WERI-Rb-1 (cell line): ENCODE data around the gene CFD.

ENCODE experiments used
- DNase-seq: peaks from one replicate; pipeline ENCODE4 v3.0.0-alpha.2; 2020
- H3K27ac ChIP-seq: fragments of 250-450 bp; sonication (Bioruptor Pico); 2 replicates; pipeline ENCODE4 v1.5.1; 2020; ENCODE audit warnings: mild to moderate bottlenecking, moderate library complexity
- H3K27me3 ChIP-seq: fragments of 250-450 bp; sonication (Bioruptor Pico); 2 replicates; pipeline ENCODE4 v1.5.1; 2021; ENCODE audit warnings: mild to moderate bottlenecking, low read depth, moderate library complexity; ENCODE audit not compliant: insufficient read depth, severe bottlenecking
- H3K36me3 ChIP-seq: fragments of 250-450 bp; sonication (Bioruptor Pico); 2 replicates; pipeline ENCODE4 v1.5.1; 2020; ENCODE audit warnings: mild to moderate bottlenecking, moderate library complexity
- H3K4me3 ChIP-seq: 2 replicates; pipeline ENCODE4 v1.5.1; 2011; ENCODE audit warnings: low read depth, mild to moderate bottlenecking, control low read depth, low read length
- H3K9me3 ChIP-seq: fragments of 250-450 bp; sonication (Bioruptor Pico); 2 replicates; pipeline ENCODE4 v1.5.1; 2021; ENCODE audit warnings: mild to moderate bottlenecking, moderate library complexity; ENCODE audit not compliant: severe bottlenecking
- CTCF ChIP-seq: IDR thresholded peaks from 2 replicates; pipeline ENCODE4 v1.5.1; 2011; ENCODE audit warnings: low read depth, mild to moderate bottlenecking, control low read depth, inconsistent platforms, low read length

The CFD gene

GRCh38 chr19:879711-880438 lies 20.4 kb downstream of the CFD start:
- no peaks in the 10 kb centered on the region for H3K27me3 ChIP-seq
- peaks cover 57% of the 10 kb centered on the region for H3K36me3 ChIP-seq
- H3K27ac ChIP-seq, result no peak overlapping the region
- no peak overlapping the region for H3K4me3 ChIP-seq
- TF ChIP-seq CTCF, result no peak
- DNase-seq, result no peak
- no peaks in the 10 kb centered on the region for H3K9me3 ChIP-seq

GRCh38 chr19:881385-882071 lies 22.1 kb downstream of the CFD start:
- no peak overlapping the region for H3K4me3 ChIP-seq
- no peak overlapping the region for H3K27ac ChIP-seq
- DNase-seq, result no peak
- no peaks in the 10 kb centered on the region for H3K27me3 ChIP-seq
- no peak for TF ChIP-seq CTCF
- H3K36me3 ChIP-seq, result peaks cover 58% of the 10 kb centered on the region
- H3K9me3 ChIP-seq, result no peaks in the 10 kb centered on the region

GRCh38 chr19:882871-883497 lies 23.5 kb downstream of the CFD start:
- TF ChIP-seq CTCF, result no peak
- no peak for DNase-seq
- Histone ChIP-seq H3K4me3 (no peak overlapping the region), H3K27ac (no peak overlapping the region), H3K36me3 (peaks cover 67% of the 10 kb centered on the region), H3K9me3 (no peaks in the 10 kb centered on the region), H3K27me3 (no peaks in the 10 kb centered on the region)

GRCh38 chr19:883661-884211 lies 24.3 kb downstream of the CFD start:
- DNase-seq, result no peak
- Histone ChIP-seq H3K9me3 (no peaks in the 10 kb centered on the region), H3K36me3 (peaks cover 75% of the 10 kb centered on the region), H3K27ac (no peak overlapping the region), H3K27me3 (no peaks in the 10 kb centered on the region), H3K4me3 (no peak overlapping the region)
- TF ChIP-seq CTCF, result no peak

- no peaks in the 10 kb centered on the region for H3K9me3 ChIP-seq
- DNase-seq, result no peak
- no peak for TF ChIP-seq CTCF
- H3K27ac ChIP-seq, result no peak overlapping the region
- no peak overlapping the region for H3K4me3 ChIP-seq
- H3K27me3 ChIP-seq, result no peaks in the 10 kb centered on the region
- H3K36me3 ChIP-seq, result peaks cover 80% of the 10 kb centered on the region
These were observed 25.2 kb downstream of the CFD start for GRCh38 chr19:884420-885211.
